SU-DHL-6 (cell line): Measurements from ENCODE around the gene COL6A2.

ENCODE experiments used
- CTCF ChIP-seq: fragments of 200-600 bp; sonication (generic); IDR thresholded peaks from one replicate; pipeline ENCODE4 v1.5.1; 2017; ENCODE audit warnings: antibody characterized with exemption, mild to moderate bottlenecking, low read length, moderate library complexity; ENCODE audit not compliant: insufficient read depth, poor library complexity, severe bottlenecking
- EZH2phosphoT487 ChIP-seq: fragments of 200-600 bp; sonication (generic), shearing (Covaris generic); conservative IDR thresholded peaks from 2 replicates; pipeline ENCODE4 v1.6.1; 2018; ENCODE audit warnings: mild to moderate bottlenecking, antibody characterized with exemption, low read length, moderate library complexity, mixed read lengths

GRCh38 chr21:46062471-46063211, 35.3 kb upstream of the COL6A2 start:
- no peak for TF ChIP-seq CTCF
- no peak for TF ChIP-seq EZH2phosphoT487
